GM12878 (cell line): Measurements from ENCODE around the gene LEP. TPM values are rescaled to one million over a fixed set of nuclear protein-coding genes. Genes with fewer than 3 reads are reported as not detected.

Source experiments
- ATAC-seq: fragments of 200-7000 bp; cut with Tn5 transposase; 3 replicates; pipeline ENCODE4 v1.9.1; 2020; ENCODE audit warnings: mild to moderate bottlenecking, moderate library complexity
- BruUV-seq: library from RNA; stranded (reverse); fragments of 400-500 nt; replicated peaks from 2 replicates; lab custom pipeline; 2021; lab: Mats Ljungman, UMichigan
- CTCF ChIA-PET: fragments of 300-600 bp; sonication (Branson Sonifier 250); formaldehyde crosslinking; extraction: SDS; loops from one replicate; lab custom pipeline; 2021; ENCODE audit warnings: inconsistent platforms; lab: Yijun Ruan, JAX
- POLR2A ChIA-PET: fragments of 350-600 bp; formaldehyde crosslinking; extraction: SDS; loops from one replicate; lab custom pipeline; 2021; ENCODE audit warnings: inconsistent platforms; lab: Charles Lee
- RAD21 ChIA-PET: fragments of 300-600 bp; sonication (Branson Sonifier 250); formaldehyde crosslinking; loops from one replicate; lab custom pipeline; 2023; ENCODE audit warnings: antibody characterized with exemption; ENCODE audit not compliant: unreplicated experiment; lab: Charles Lee
- SMC1A ChIA-PET: fragments of 300-600 bp; sonication (Branson Sonifier 250); formaldehyde crosslinking; loops from one replicate; lab custom pipeline; 2023; ENCODE audit not compliant: unreplicated experiment, uncharacterized antibody; lab: Charles Lee
- DNase-seq: peaks from one replicate; pipeline ENCODE4 v3.0.0-alpha.2; 2011; ENCODE audit warnings: low read depth, low spot score
- FAIRE-seq: peaks from 3 replicates; lab custom pipeline; 2011; peaks lifted over from hg19 to GRCh38; lab: Jason Lieb, UNC
- H2AFZ ChIP-seq: 2 replicates; pipeline ENCODE4 v1.6.0; 2011; ENCODE audit warnings: low read depth, low read length, control low read depth; ENCODE audit not compliant: control insufficient read depth
- H3K27ac ChIP-seq: 2 replicates; pipeline ENCODE4 v1.5.1; 2011; ENCODE audit warnings: control low read depth; ENCODE audit not compliant: control insufficient read depth, insufficient read depth
- H3K27me3 ChIP-seq, 2 experiments: replicated peaks in 1 of 2; 2 replicates each; pipeline versions ENCODE4 v1.6.0 to v1.6.1; 2011; ENCODE audit warnings: low read length in 1 of 2; ENCODE audit not compliant: control insufficient read depth in 2 of 2, insufficient read depth in 2 of 2
- H3K36me3 ChIP-seq, 2 experiments: 2 replicates each; pipeline ENCODE4 v1.5.1; 2011; ENCODE audit warnings: low read length in 1 of 2; ENCODE audit not compliant: control insufficient read depth in 2 of 2, insufficient read depth in 2 of 2
- H3K4me1 ChIP-seq: 2 replicates; pipeline ENCODE4 v1.6.1; 2011; ENCODE audit warnings: mild to moderate bottlenecking, low read length, moderate library complexity, mixed read lengths; ENCODE audit not compliant: control insufficient read depth, insufficient read depth
- H3K4me2 ChIP-seq: 2 replicates; pipeline ENCODE4 v1.6.0; 2011; ENCODE audit warnings: control low read depth; ENCODE audit not compliant: control insufficient read depth, insufficient read depth
- H3K4me3 ChIP-seq: fragments of 200-600 bp; sonication (generic); 2 replicates; pipeline ENCODE4 v1.5.1; 2016
- H3K79me2 ChIP-seq: 2 replicates; pipeline ENCODE4 v1.6.0; 2011; ENCODE audit warnings: low read length; ENCODE audit not compliant: control insufficient read depth, insufficient read depth
- H3K9ac ChIP-seq: 2 replicates; pipeline ENCODE4 v1.8.0; 2011; ENCODE audit warnings: low read length, control low read depth, mixed read lengths; ENCODE audit not compliant: control insufficient read depth, insufficient read depth
- H3K9me3 ChIP-seq: replicated peaks from 3 replicates; pipeline ENCODE4 v1.5.1; 2011; ENCODE audit warnings: mild to moderate bottlenecking, low read length; ENCODE audit not compliant: control insufficient read depth, insufficient read depth
- H4K20me1 ChIP-seq: 2 replicates; pipeline ENCODE4 v1.6.0; 2011; ENCODE audit not compliant: control insufficient read depth, insufficient read depth
- CBX5 ChIP-seq: sonication (generic); IDR thresholded peaks from 2 replicates; pipeline ENCODE4 v1.6.1; 2016; ENCODE audit warnings: low read depth, moderate library complexity, mild to moderate bottlenecking, inconsistent platforms
- IRF4 ChIP-seq: IDR thresholded peaks from 2 replicates; pipeline ENCODE4 v1.6.1; 2011; ENCODE audit warnings: low read depth, low read length
- STAT3 ChIP-seq: IDR thresholded peaks from 2 replicates; pipeline ENCODE4 v1.6.1; 2011; ENCODE audit warnings: low read depth, low read length, improper control_type of control experiment
- WGBS: methylation state at CpG from one replicate; pipeline ENCODE4 v1.1.6; 2016; ENCODE audit warnings: low lambda C conversion rate; ENCODE audit not compliant: insufficient replicate concordance, insufficient coverage; ENCODE audit errors: missing lambda C conversion rate; 5-methylcytosine and 5-hydroxymethylcytosine counted together
- in situ Hi-C: fragments of 300-500 bp; cut with MboI; formaldehyde crosslinking; loops from 9 replicates; pipeline ENCODE4 v1.14.3; 2018; ENCODE audit warnings: mixed read lengths
- intact Hi-C: fragments of 100-400 bp; cut with micrococcal nuclease; formaldehyde crosslinking; loops from one replicate; pipeline ENCODE4 v1.14.2; 2022; ENCODE audit not compliant: unreplicated experiment
- polyA plus RNA-seq, 11 experiments: library from polyadenylated mRNA; depleted of rRNA in 4 of 11; unstranded in 6 of 11; stranded (reverse) in 5 of 11; fragments of >200 nt; fragmentation: Nextera tagmentation in 4 of 11; fragmentation: Illumina TruSeq in 1 of 11; extraction: Ambion mirVana in 4 of 11; extraction: Trizol in 1 of 11; gene quantifications; 1 replicate in 1 of 11; 2 replicates in 10 of 11; pipeline versions ENCODE4 v1.2.1 to v1.2.3, GENCODE V29; 2011 to 2016; ENCODE audit warnings: inconsistent platforms in 2 of 11, missing spikeins in 2 of 11, low read depth in 1 of 11
- total RNA-seq, 4 experiments: library from RNA; depleted of rRNA in 3 of 4; stranded (reverse); fragments of >200 nt in 3 of 4; fragmentation: Illumina TruSeq in 1 of 4; extraction: Trizol in 1 of 4; gene quantifications; 2 replicates each; pipeline versions ENCODE4 v1.2.1 to v1.2.3, GENCODE V29; 2013 to 2021
- TF ChIP-seq, protein P1 (sequence below), 3 experiments: IDR thresholded peaks in 2 of 3; conservative IDR thresholded peaks in 1 of 3; 2 replicates each; pipeline ENCODE4 v1.5.1; 2011; ENCODE audit warnings: low read depth in 3 of 3, low read length in 3 of 3, mild to moderate bottlenecking in 3 of 3, control low read depth in 2 of 3, moderate library complexity in 2 of 3, inconsistent platforms in 1 of 3, mixed read lengths in 1 of 3; ENCODE audit not compliant: control insufficient read depth in 2 of 3, insufficient read depth in 1 of 3; ENCODE audit errors: extremely low read depth in 1 of 3
- TF ChIP-seq, protein P2 (sequence below): fragments of 450-650 bp; IDR thresholded peaks from 2 replicates; pipeline ENCODE4 v1.6.1; 2016; ENCODE audit warnings: mild to moderate bottlenecking

Gene LEP
- total and polyA plus RNA-seq, 10 of the 15 experiments (the other 5 are each of a cell fraction or from before 2014, with no cell fraction given): not detected

GRCh38 chr7:128194533-128195282 lies 46.4 kb upstream of the LEP start:
- H3K4me3 ChIP-seq: no peak overlapping the region
- in situ Hi-C loops: no loop called here
- ChIA-PET RAD21 (no interaction called here), POLR2A (interaction anchor here (0.6 kb wide), 1 partner anchor 82 kb away, joined by 4 read pairs; no protein-coding TSS in a partner anchor), CTCF (no interaction called here), SMC1A (no interaction called here)
- DNase-seq: no peak
- H3K36me3 ChIP-seq: no peaks in the 10 kb centered on the region
- WGBS: 7% methylated on average over 3 of the region's 3 CpGs
- no peak overlapping the region for H3K4me2 ChIP-seq
- H3K79me2 ChIP-seq: no peaks in the 10 kb centered on the region
- no peaks in the 10 kb centered on the region for H4K20me1 ChIP-seq
- TF ChIP-seq, protein P1, sequence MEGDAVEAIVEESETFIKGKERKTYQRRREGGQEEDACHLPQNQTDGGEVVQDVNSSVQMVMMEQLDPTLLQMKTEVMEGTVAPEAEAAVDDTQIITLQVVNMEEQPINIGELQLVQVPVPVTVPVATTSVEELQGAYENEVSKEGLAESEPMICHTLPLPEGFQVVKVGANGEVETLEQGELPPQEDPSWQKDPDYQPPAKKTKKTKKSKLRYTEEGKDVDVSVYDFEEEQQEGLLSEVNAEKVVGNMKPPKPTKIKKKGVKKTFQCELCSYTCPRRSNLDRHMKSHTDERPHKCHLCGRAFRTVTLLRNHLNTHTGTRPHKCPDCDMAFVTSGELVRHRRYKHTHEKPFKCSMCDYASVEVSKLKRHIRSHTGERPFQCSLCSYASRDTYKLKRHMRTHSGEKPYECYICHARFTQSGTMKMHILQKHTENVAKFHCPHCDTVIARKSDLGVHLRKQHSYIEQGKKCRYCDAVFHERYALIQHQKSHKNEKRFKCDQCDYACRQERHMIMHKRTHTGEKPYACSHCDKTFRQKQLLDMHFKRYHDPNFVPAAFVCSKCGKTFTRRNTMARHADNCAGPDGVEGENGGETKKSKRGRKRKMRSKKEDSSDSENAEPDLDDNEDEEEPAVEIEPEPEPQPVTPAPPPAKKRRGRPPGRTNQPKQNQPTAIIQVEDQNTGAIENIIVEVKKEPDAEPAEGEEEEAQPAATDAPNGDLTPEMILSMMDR (IDR thresholded peaks at IDR 0.05 in 2 of 3, conservative IDR thresholded peaks at IDR 0.05 in 1 of 3; ENCODE audit: control insufficient read depth in 2 of 3, extremely low read depth in 1 of 3, insufficient read depth in 1 of 3, low read depth in 3 of 3, low read length in 3 of 3): no peak
- TF ChIP-seq STAT3: no peak
- peak; percentile 34; the same call in 1 of the 2 replicates for TF ChIP-seq IRF4
- peak; percentile 97 for TF ChIP-seq CBX5
- TF ChIP-seq, protein P2, sequence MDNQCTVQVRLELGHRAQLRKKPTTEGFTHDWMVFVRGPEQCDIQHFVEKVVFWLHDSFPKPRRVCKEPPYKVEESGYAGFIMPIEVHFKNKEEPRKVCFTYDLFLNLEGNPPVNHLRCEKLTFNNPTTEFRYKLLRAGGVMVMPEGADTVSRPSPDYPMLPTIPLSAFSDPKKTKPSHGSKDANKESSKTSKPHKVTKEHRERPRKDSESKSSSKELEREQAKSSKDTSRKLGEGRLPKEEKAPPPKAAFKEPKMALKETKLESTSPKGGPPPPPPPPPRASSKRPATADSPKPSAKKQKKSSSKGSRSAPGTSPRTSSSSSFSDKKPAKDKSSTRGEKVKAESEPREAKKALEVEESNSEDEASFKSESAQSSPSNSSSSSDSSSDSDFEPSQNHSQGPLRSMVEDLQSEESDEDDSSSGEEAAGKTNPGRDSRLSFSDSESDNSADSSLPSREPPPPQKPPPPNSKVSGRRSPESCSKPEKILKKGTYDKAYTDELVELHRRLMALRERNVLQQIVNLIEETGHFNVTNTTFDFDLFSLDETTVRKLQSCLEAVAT: no peak
- no peak overlapping the region for H3K27ac ChIP-seq
- no peaks in the 10 kb centered on the region for H3K4me1 ChIP-seq
- H3K9ac ChIP-seq: no peak overlapping the region
- no TSS peak for BruUV-seq
- FAIRE-seq: no peak
- intact Hi-C loops: no loop called here
- no peak for ATAC-seq
- H2AFZ ChIP-seq: no peak overlapping the region
- H3K27me3 ChIP-seq: no peaks in the 10 kb centered on the region; a peak in 1 of 4 replicates
- peaks cover 12% of the 10 kb centered on the region; the same call in 2 of the 3 replicates for H3K9me3 ChIP-seq
